ENCODE results near the gene THEMIS. TPM values are rescaled to one million over a fixed set of nuclear protein-coding genes. Genes with fewer than 3 reads are reported as not detected.

THEMIS gene
- total RNA-seq, 1 experiment from 2014 or later = not detected

- H3K9me3 ChIP-seq = no peaks in the 10 kb centered on the region
- H3K4me1 ChIP-seq = no peaks in the 10 kb centered on the region
- intact Hi-C loops (cut with micrococcal nuclease; ENCODE audit: unreplicated experiment) = no loop called here
- Mint-ChIP-seq H3K27me3 (ENCODE audit: insufficient read depth, unreplicated experiment) (no peaks in the 10 kb centered on the region), H3K27ac (ENCODE audit: unreplicated experiment) (no peak overlapping the region), H3K36me3 (ENCODE audit: insufficient read depth, unreplicated experiment) (no peaks in the 10 kb centered on the region), H3K4me3 (ENCODE audit: unreplicated experiment) (no peak overlapping the region), H3K4me1 (ENCODE audit: low read depth, unreplicated experiment) (no peaks in the 10 kb centered on the region), H3K9me3 (ENCODE audit: unreplicated experiment) (no peaks in the 10 kb centered on the region)
- TF ChIP-seq, protein P1, sequence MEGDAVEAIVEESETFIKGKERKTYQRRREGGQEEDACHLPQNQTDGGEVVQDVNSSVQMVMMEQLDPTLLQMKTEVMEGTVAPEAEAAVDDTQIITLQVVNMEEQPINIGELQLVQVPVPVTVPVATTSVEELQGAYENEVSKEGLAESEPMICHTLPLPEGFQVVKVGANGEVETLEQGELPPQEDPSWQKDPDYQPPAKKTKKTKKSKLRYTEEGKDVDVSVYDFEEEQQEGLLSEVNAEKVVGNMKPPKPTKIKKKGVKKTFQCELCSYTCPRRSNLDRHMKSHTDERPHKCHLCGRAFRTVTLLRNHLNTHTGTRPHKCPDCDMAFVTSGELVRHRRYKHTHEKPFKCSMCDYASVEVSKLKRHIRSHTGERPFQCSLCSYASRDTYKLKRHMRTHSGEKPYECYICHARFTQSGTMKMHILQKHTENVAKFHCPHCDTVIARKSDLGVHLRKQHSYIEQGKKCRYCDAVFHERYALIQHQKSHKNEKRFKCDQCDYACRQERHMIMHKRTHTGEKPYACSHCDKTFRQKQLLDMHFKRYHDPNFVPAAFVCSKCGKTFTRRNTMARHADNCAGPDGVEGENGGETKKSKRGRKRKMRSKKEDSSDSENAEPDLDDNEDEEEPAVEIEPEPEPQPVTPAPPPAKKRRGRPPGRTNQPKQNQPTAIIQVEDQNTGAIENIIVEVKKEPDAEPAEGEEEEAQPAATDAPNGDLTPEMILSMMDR (IDR thresholded peaks at IDR 0.05; ENCODE audit: insufficient read depth in 1 of 2, low read depth in 1 of 2, low read length in 1 of 2, severe bottlenecking in 1 of 2, unreplicated experiment in 1 of 2) = no peak
- no peaks in the 10 kb centered on the region for H3K36me3 ChIP-seq (ENCODE audit: control insufficient read depth, insufficient read depth, low read length)
- CTCF ChIA-PET = no interaction called here
- H3K4me3 ChIP-seq (ENCODE audit: low read depth, low read length) = no peak overlapping the region
- DNase-seq = no peak
- H3K27me3 ChIP-seq (replicated peaks; ENCODE audit: control insufficient read depth, insufficient read depth, low read length) = no peaks in the 10 kb centered on the region
- BruUV-seq (replicated peaks) = no TSS peak
- POLR2A ChIA-PET = no interaction called here
Observed at GRCh38 chr6:127893541-127893940, 7.3 kb downstream of the THEMIS start.

- intact Hi-C loops (cut with micrococcal nuclease; ENCODE audit: unreplicated experiment) = no loop called here
- Mint-ChIP-seq H3K27me3 (ENCODE audit: insufficient read depth, unreplicated experiment) (no peaks in the 10 kb centered on the region), H3K4me1 (ENCODE audit: low read depth, unreplicated experiment) (no peaks in the 10 kb centered on the region), H3K9me3 (ENCODE audit: unreplicated experiment) (no peaks in the 10 kb centered on the region), H3K27ac (ENCODE audit: unreplicated experiment) (no peak overlapping the region), H3K36me3 (ENCODE audit: insufficient read depth, unreplicated experiment) (no peaks in the 10 kb centered on the region), H3K4me3 (ENCODE audit: unreplicated experiment) (no peak overlapping the region)
- ChIA-PET POLR2A (no interaction called here), CTCF (no interaction called here)
- TF ChIP-seq, protein P1 (IDR thresholded peaks at IDR 0.05; ENCODE audit: insufficient read depth in 1 of 2, low read depth in 1 of 2, low read length in 1 of 2, severe bottlenecking in 1 of 2, unreplicated experiment in 1 of 2) = no peak
- Histone ChIP-seq H3K4me1 (no peaks in the 10 kb centered on the region), H3K36me3 (ENCODE audit: control insufficient read depth, insufficient read depth, low read length) (no peaks in the 10 kb centered on the region), H3K4me3 (ENCODE audit: low read depth, low read length) (no peak overlapping the region), H3K9me3 (no peaks in the 10 kb centered on the region), H3K27me3 (replicated peaks; ENCODE audit: control insufficient read depth, insufficient read depth, low read length) (no peaks in the 10 kb centered on the region)
- DNase-seq = no peak
- BruUV-seq (replicated peaks) = no TSS peak
Observed at GRCh38 chr6:127891731-127892326, 9.0 kb downstream of the THEMIS start.

GRCh38 chr6:127886603-127887002 is 14.3 kb downstream of the THEMIS start:
- H3K27ac Mint-ChIP-seq (ENCODE audit: unreplicated experiment) = no peak overlapping the region
- Histone ChIP-seq H3K36me3 (ENCODE audit: control insufficient read depth, insufficient read depth, low read length) (no peaks in the 10 kb centered on the region), H3K4me3 (ENCODE audit: low read depth, low read length) (no peak overlapping the region), H3K9me3 (no peaks in the 10 kb centered on the region), H3K27me3 (replicated peaks; ENCODE audit: control insufficient read depth, insufficient read depth, low read length) (no peaks in the 10 kb centered on the region), H3K4me1 (no peaks in the 10 kb centered on the region)
- ChIA-PET CTCF (no interaction called here), POLR2A (no interaction called here)
- H3K4me3 Mint-ChIP-seq (ENCODE audit: unreplicated experiment) = no peak overlapping the region
- no peaks in the 10 kb centered on the region for H3K9me3 Mint-ChIP-seq (ENCODE audit: unreplicated experiment)
- no peaks in the 10 kb centered on the region for H3K27me3 Mint-ChIP-seq (ENCODE audit: insufficient read depth, unreplicated experiment)
- intact Hi-C loops (cut with micrococcal nuclease; ENCODE audit: unreplicated experiment) = no loop called here
- H3K4me1 Mint-ChIP-seq (ENCODE audit: low read depth, unreplicated experiment) = no peaks in the 10 kb centered on the region
- no peak for DNase-seq
- TF ChIP-seq, protein P1 (IDR thresholded peaks at IDR 0.05; ENCODE audit: insufficient read depth in 1 of 2, low read depth in 1 of 2, low read length in 1 of 2, severe bottlenecking in 1 of 2, unreplicated experiment in 1 of 2) = no peak
- H3K36me3 Mint-ChIP-seq (ENCODE audit: insufficient read depth, unreplicated experiment) = no peaks in the 10 kb centered on the region
- BruUV-seq (replicated peaks) = no TSS peak

Data from Caco-2 (cell line).